Measurements from ENCODE around the gene AGBL1.

DNA sequence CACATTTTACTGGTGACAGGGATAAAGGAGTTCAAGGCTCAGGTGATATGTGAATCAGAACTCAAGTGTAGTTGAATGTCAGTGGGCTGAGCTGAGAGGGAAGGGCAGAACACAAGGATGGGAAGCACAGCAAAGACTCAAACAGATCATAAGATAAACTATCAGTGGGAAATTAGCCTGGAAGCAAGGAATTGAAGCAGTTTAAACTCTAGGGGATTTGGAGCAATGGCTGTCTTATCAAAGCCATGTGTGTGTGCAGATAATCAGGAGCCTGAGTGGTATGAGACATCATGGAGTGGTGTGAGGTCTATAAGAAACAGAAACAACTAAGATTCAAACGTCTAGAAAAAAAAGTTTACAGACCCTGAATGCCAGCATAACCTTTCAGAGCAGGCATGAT, 634.6 kb downstream of the AGBL1 start:
- no peak for TF ChIP-seq CREB1 (IDR thresholded peaks at IDR 0.05; ENCODE audit: low read depth)
- TF ChIP-seq, protein P1, sequence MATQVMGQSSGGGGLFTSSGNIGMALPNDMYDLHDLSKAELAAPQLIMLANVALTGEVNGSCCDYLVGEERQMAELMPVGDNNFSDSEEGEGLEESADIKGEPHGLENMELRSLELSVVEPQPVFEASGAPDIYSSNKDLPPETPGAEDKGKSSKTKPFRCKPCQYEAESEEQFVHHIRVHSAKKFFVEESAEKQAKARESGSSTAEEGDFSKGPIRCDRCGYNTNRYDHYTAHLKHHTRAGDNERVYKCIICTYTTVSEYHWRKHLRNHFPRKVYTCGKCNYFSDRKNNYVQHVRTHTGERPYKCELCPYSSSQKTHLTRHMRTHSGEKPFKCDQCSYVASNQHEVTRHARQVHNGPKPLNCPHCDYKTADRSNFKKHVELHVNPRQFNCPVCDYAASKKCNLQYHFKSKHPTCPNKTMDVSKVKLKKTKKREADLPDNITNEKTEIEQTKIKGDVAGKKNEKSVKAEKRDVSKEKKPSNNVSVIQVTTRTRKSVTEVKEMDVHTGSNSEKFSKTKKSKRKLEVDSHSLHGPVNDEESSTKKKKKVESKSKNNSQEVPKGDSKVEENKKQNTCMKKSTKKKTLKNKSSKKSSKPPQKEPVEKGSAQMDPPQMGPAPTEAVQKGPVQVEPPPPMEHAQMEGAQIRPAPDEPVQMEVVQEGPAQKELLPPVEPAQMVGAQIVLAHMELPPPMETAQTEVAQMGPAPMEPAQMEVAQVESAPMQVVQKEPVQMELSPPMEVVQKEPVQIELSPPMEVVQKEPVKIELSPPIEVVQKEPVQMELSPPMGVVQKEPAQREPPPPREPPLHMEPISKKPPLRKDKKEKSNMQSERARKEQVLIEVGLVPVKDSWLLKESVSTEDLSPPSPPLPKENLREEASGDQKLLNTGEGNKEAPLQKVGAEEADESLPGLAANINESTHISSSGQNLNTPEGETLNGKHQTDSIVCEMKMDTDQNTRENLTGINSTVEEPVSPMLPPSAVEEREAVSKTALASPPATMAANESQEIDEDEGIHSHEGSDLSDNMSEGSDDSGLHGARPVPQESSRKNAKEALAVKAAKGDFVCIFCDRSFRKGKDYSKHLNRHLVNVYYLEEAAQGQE (IDR thresholded peaks at IDR 0.05; ENCODE audit: low read depth) = no peak
- TF ChIP-seq YY1 (IDR thresholded peaks at IDR 0.05; ENCODE audit: low read depth) = no peak
- no peak for TF ChIP-seq RAD21 (IDR thresholded peaks at IDR 0.05; ENCODE audit: low read depth)
- TF ChIP-seq EP300 (IDR thresholded peaks at IDR 0.05; ENCODE audit: borderline replicate concordance) = no peak
- no peak for TF ChIP-seq FOXM1 (IDR thresholded peaks at IDR 0.05; ENCODE audit: borderline replicate concordance, low read depth)
- no peak for TF ChIP-seq MAX (IDR thresholded peaks at IDR 0.05)
- no peak for TF ChIP-seq TAF1 (IDR thresholded peaks at IDR 0.05; ENCODE audit: low read depth)

All from Ishikawa (cell line).